Measurements from ENCODE around the gene KLC1.

Gene KLC1

DNA sequence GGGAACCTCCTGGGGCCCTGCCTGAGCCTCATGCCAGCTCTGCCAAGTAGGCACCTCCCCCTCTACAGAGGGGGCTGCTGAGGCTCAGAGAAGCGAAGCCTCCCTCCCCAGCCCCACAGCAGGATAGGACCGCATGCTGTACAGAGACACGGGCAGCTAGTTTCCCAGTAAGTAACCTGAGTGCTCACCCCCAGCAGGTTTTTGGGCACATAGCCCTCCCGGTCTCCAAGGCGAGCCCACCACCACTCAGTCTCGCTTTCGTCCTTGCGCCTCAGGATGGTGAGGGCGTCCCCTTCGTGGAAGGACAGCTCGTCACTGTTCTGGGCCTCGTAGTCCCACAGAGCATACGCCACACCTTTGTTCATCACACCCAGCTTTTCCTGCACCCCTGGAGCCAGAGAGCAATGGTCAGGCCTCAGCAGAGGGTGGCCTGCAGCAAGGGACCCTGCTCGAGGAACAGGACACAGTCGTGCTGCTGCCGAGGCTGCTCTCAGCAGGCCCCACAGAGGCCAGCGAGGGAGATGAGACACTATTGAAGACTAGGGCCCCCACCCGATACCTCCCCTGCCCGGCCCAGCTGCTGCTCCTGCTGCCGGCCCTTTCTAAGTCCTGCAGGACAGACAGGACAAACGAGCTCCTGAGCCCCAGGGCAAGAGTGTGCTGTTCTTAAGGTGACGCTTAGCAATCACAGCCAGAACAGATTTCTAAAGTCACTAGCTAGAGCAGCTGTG is 107.0 kb downstream of the KLC1 start:
- TF ChIP-seq, protein P1, sequence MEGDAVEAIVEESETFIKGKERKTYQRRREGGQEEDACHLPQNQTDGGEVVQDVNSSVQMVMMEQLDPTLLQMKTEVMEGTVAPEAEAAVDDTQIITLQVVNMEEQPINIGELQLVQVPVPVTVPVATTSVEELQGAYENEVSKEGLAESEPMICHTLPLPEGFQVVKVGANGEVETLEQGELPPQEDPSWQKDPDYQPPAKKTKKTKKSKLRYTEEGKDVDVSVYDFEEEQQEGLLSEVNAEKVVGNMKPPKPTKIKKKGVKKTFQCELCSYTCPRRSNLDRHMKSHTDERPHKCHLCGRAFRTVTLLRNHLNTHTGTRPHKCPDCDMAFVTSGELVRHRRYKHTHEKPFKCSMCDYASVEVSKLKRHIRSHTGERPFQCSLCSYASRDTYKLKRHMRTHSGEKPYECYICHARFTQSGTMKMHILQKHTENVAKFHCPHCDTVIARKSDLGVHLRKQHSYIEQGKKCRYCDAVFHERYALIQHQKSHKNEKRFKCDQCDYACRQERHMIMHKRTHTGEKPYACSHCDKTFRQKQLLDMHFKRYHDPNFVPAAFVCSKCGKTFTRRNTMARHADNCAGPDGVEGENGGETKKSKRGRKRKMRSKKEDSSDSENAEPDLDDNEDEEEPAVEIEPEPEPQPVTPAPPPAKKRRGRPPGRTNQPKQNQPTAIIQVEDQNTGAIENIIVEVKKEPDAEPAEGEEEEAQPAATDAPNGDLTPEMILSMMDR (IDR thresholded peaks at IDR 0.05): no peak

DNA sequence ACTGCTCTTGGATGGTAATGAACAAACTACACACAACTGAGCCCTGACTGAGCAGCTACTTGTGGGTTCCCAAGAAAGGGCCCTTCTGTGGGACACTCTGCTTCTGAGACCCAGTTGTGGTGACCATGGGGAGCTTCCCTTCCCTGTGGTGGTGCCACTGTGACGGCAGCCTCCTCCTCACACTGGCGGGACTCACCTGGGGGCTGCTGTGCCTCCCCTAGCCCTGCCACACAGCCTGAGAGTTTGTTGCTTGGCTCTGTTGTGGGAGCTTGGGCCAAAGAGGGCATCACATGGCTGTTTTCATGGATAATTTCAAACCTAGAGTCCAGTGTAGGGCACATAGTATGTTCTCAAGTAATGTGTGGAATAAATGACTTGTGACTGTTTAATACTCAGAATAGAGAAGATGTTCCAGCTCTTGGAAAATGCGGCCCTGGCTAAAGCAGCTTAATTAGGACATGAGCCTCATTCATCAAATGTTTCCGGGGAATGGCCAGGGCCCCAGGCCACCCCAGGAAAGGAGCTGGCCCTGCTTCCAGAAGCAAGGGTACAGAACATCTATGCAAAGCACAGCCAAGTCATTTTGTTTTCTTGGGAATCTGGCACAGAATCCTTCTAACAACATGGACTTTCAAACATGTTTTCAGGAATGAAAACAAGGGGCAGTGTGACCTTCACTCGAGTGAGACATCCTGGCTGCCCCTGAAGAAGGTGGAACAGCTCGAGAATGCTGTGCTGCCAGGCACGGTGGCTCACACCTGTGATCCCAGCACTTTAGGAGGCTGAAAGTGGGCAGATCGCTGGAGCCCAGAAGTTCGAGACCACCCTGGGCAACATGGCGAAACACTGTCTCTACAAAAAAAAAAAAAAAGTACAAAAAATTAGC is 107.8 kb downstream of the KLC1 start:
- TF ChIP-seq, protein P1 (IDR thresholded peaks at IDR 0.05): no peak

DNA sequence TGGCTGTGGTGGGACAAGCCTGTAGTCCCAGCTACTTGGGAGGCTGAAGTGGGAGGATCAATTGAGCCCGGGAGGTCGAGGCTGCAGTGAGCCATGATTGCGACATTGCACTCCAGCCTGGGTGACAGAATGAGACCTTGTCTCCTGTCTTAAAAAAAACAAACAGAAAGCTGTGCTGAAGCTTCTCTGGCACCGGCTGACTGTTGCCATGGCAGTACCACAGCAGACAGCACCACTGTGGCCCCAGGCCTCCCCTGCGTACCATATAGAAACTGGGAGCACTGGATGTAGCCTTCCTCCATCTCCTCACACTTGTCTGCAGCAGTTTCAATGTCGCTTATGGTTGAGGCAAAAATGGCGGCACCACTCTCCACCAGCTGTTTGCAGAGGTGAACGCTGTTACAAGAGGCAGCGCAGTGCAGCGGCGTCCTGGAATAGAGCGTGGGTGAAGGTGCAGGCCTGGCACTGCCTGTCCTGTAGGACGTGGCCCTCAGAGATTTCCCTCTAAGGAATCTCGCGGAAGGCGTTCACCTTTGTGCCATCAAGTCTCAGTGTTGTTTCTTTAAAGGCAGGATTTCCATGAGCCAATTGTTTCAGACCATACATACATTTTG is 108.5 kb downstream of the KLC1 start:
- TF ChIP-seq, protein P1 (IDR thresholded peaks at IDR 0.05): no peak

DNA sequence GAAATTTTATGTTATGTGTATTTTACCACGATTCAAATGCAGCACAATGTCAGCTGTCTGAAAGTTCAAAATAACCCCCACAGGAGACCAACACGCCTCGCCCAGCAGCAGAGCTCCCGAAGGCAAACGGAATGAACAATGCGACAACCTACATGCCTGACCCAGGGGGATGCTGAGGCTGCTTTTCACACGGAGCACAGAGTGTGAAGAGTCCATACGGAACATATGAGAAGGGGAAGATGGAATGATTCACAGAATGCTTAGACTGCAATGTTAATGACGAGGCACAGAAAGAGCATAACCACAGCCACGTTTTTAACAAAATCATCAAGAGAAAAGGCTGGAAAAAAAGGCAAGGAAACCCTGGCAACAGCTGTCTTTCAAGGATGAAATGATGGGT is 109.2 kb downstream of the KLC1 start:
- TF ChIP-seq, protein P1 (IDR thresholded peaks at IDR 0.05): no peak

DNA sequence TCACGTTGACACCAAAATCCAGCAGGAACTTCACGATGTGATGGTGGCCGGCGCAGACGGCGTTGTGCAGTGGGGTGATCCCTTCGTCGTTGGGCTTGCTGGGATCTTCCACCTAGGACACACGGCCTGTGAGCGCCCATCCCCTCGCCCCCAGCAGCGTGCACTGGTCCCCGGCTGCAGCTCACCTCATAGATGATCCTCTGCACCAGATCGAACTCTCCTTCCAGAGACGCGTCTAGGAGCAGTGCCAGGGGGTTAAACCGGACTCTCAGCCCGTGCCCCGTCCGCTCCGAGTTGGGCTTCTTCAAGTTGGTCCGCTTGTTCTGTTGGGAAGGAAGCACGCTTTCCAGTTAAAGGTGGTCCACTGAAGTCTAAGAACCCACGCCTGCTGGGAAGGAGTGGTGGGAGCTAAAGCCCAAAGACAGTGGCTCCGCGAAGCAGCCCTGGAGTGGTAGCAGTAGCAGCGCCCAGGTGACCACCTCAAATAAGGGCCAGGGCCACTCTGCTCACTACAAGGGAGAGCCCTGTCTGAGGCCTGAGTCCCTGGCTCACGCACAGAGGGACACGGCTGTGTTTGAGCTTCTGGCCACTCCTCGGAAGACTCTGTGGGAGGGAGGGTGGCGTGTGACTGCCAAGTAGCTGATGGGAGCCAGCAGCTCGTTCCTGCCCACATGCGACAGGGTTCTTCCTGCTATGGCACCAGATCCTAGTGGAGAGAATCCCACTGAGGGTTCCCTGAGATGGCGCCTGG is 109.9 kb downstream of the KLC1 start:
- TF ChIP-seq, protein P1 (IDR thresholded peaks at IDR 0.05): no peak

DNA sequence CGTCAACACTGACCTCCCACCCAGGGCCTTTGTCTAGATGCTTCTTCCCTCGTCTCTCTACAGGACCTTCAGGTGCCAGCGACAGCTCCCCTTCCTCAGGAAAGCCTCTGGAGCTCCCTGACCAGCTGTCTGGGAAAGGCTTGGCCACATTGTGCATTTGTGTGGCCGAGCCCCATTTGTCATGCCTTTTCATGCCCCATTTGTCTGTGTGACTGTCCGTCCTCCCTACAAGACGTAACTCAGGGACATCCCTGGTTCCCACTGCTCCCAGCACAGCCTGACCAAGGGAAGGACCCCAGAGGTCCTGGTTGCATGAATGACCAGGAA is 110.4 kb downstream of the KLC1 start:
- TF ChIP-seq, protein P1 (IDR thresholded peaks at IDR 0.05): no peak

Measured in LNCAP (cell line).